ENCODE results near the gene IL1A. TPM values are rescaled to one million over a fixed set of nuclear protein-coding genes. Genes with fewer than 3 reads are reported as not detected.

IL1A gene
- total and polyA plus RNA-seq, 3 donors from 2014 or later: 15.8 to 36.5 (median 21.4) TPM

DNA sequence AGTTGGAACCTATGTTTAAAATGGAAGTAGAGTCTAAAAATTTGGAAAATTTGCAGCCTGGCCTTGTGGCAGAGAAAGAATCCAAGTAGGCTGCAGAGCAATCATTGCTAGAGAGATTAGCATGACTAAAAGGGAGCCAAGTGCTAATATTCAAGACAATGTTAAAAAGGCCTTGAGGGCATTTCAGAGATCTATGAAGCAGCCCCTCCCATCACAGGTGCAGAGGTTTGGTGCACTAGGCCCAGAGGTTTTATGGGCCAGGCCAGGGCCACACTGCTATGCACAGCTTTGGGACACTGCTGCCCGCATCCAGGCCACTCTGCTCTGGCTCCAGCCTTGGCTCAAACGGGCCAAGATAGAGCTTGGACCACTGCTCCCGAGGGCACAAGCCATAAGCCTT lies 6.7 kb upstream of the IL1A start:
- Histone ChIP-seq H3K27me3 (no peaks in the 10 kb centered on the region), H3K9me3 (no peaks in the 10 kb centered on the region), H3K27ac (no peak overlapping the region), H3K36me3 (ENCODE audit: low read depth, missing control alignments) (no peaks in the 10 kb centered on the region), H3K4me3 (no peak overlapping the region), H3K4me1 (no peaks in the 10 kb centered on the region)
- TF ChIP-seq POLR2A (IDR thresholded peaks at IDR 0.05): no peak
- TF ChIP-seq, protein P1, sequence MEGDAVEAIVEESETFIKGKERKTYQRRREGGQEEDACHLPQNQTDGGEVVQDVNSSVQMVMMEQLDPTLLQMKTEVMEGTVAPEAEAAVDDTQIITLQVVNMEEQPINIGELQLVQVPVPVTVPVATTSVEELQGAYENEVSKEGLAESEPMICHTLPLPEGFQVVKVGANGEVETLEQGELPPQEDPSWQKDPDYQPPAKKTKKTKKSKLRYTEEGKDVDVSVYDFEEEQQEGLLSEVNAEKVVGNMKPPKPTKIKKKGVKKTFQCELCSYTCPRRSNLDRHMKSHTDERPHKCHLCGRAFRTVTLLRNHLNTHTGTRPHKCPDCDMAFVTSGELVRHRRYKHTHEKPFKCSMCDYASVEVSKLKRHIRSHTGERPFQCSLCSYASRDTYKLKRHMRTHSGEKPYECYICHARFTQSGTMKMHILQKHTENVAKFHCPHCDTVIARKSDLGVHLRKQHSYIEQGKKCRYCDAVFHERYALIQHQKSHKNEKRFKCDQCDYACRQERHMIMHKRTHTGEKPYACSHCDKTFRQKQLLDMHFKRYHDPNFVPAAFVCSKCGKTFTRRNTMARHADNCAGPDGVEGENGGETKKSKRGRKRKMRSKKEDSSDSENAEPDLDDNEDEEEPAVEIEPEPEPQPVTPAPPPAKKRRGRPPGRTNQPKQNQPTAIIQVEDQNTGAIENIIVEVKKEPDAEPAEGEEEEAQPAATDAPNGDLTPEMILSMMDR (IDR thresholded peaks at IDR 0.05): no peak
- 85 to 100% methylated on average over 1 to 3 of the region's 3 CpGs for WGBS, 2 donors
- DNase-seq: no peak
- intact Hi-C loops (cut with DNase I; ENCODE audit: low total_unique reads): no loop called here

DNA sequence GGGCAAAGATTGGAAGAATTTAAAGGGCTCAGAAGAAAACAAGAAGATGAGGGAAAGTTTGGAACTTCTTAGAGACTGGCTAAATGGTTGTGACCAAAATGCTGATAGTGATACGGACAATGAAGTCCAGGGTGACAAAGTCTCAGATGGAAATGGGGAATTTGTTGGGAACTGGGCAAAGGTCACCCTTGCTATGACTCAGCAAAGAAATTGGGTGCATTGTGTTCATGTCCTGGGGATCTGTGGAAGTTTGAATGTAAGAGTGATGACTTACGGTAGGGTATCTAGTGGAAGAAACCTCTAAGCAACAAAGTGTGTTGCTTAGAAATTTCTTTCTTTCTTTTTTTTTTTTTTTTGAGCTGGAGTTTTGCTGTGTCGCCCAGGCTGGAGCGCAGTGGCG lies 6.0 kb upstream of the IL1A start:
- no peak overlapping the region for H3K4me3 ChIP-seq
- no peaks in the 10 kb centered on the region for H3K36me3 ChIP-seq (ENCODE audit: low read depth, missing control alignments)
- no peaks in the 10 kb centered on the region for H3K27me3 ChIP-seq
- DNase-seq: no peak
- no peaks in the 10 kb centered on the region for H3K9me3 ChIP-seq
- 93 to 94% methylated on average over 5 of the region's 5 CpGs for WGBS, 2 donors
- no peak overlapping the region for H3K27ac ChIP-seq
- intact Hi-C loops (cut with DNase I; ENCODE audit: low total_unique reads): no loop called here
- no peaks in the 10 kb centered on the region for H3K4me1 ChIP-seq
- no peak for TF ChIP-seq POLR2A (IDR thresholded peaks at IDR 0.05)
- TF ChIP-seq, protein P1 (IDR thresholded peaks at IDR 0.05): no peak

DNA sequence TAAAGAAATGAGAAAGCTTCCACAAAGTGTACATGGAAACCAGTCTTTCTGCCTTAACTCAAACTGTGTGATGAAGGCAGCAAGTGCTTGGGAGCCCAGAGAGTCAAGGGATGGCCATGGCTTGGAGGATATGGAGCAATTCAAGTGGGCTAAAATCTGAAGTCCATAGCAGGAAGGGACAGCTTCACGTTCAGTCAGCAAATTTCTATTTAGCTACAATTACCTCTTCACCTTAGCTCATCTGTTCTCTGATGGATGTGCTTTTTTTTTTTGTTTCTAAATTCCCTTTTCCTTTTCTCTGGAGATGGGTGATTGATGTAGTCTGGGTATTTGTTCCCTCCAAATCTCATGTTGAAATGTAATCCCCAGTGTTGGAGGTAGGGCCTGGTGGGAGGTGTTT lies 4.9 kb upstream of the IL1A start:
- intact Hi-C loops (cut with DNase I; ENCODE audit: low total_unique reads): no loop called here
- Histone ChIP-seq H3K4me1 (no peaks in the 10 kb centered on the region), H3K27ac (no peak overlapping the region), H3K9me3 (no peaks in the 10 kb centered on the region), H3K36me3 (ENCODE audit: low read depth, missing control alignments) (no peaks in the 10 kb centered on the region), H3K4me3 (no peak overlapping the region), H3K27me3 (no peaks in the 10 kb centered on the region)
- WGBS, 2 donors: 84 to 87% methylated on average over 1 of the region's 1 CpG
- no peak for DNase-seq
- TF ChIP-seq, protein P1 (IDR thresholded peaks at IDR 0.05): no peak
- TF ChIP-seq POLR2A (IDR thresholded peaks at IDR 0.05): no peak

DNA sequence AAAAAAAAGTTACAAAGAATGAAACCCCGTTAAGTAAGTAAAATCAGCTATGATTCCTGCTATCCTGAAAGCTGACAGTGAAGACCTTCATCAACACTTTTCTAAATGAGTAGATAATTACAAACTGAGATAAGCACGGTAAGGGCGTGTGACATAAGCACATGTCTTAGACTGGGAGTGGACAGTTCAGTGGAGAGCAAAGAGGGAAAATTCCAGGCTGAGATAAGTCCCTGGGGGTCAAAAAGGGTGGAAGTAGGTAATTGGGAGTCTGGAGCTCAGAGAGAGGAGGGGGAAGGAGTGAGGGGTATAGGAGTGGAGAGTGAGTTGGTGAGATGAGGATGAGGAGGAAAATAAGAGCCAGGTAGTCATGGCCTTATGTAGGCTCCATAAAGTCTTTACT lies 4.4 kb upstream of the IL1A start:
- Histone ChIP-seq H3K36me3 (ENCODE audit: low read depth, missing control alignments) (no peaks in the 10 kb centered on the region), H3K4me3 (no peak overlapping the region), H3K27me3 (no peaks in the 10 kb centered on the region), H3K27ac (no peak overlapping the region), H3K4me1 (no peaks in the 10 kb centered on the region), H3K9me3 (no peaks in the 10 kb centered on the region)
- TF ChIP-seq POLR2A (IDR thresholded peaks at IDR 0.05): no peak
- 57 to 68% methylated on average over 3 of the region's 3 CpGs for WGBS, 2 donors
- no peak for DNase-seq
- intact Hi-C loops (cut with DNase I; ENCODE audit: low total_unique reads): no loop called here

DNA sequence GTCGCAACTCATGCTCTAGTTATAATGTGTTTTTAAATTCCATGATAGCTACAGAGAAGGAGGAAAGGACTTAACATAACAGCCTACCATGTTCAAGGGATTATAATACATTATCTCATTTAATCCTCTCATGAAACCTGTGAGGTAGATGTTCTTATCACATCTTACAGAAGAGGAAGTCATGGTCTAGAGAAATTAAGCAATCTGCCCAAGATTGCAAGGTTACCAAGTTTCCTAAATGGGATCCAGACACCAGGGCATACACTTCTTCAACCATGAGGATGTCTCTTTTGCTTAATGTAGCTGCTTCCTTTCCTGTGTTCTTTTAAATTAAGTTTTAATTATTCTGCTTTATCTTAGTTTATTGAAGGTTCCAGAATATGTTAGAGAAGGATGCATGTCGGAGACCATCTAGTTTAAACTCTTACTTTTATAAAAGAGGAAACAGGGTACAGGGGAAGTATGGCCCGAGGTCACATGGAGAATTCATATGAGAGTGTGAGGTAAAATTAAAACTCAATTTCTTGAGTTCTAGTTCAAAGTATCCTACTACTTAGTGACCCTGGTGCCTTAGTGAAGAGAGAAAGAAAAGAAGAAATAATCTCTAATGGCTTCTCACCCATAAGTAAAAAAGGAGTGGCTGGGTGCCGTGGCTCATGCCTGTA lies 3.6 kb upstream of the IL1A start:
- Histone ChIP-seq H3K27me3 (no peaks in the 10 kb centered on the region), H3K27ac (no peak overlapping the region), H3K4me1 (no peaks in the 10 kb centered on the region), H3K4me3 (no peak overlapping the region), H3K36me3 (ENCODE audit: low read depth, missing control alignments) (no peaks in the 10 kb centered on the region), H3K9me3 (no peaks in the 10 kb centered on the region)
- TF ChIP-seq, protein P1 (IDR thresholded peaks at IDR 0.05): no peak
- TF ChIP-seq POLR2A (IDR thresholded peaks at IDR 0.05): no peak
- 86 to 91% methylated on average over 4 of the region's 4 CpGs for WGBS, 2 donors
- intact Hi-C loops (cut with DNase I; ENCODE audit: low total_unique reads): no loop called here
- no peak for DNase-seq

Data from testis (tissue), 3 donors.